HEK293T (cell line): ENCODE results near the gene RNF224.

ENCODE experiments used
- CTCF ChIA-PET: fragments of 350-600 bp; formaldehyde crosslinking; extraction: SDS; loops from one replicate; lab custom pipeline; 2021; ENCODE audit warnings: antibody characterized with exemption, inconsistent platforms; lab: Yijun Ruan, JAX
- POLR2A ChIA-PET: fragments of 350-600 bp; formaldehyde crosslinking; extraction: SDS; loops from one replicate; lab custom pipeline; 2020; ENCODE audit warnings: antibody characterized with exemption, inconsistent platforms; lab: Yijun Ruan, JAX
- DNase-seq: peaks from one replicate; pipeline ENCODE4 v3.0.0; 2012; ENCODE audit warnings: mixed read lengths; ENCODE audit errors: extremely low spot score
- ARNT ChIP-seq: fragments of 450-650 bp; IDR thresholded peaks from 2 replicates; pipeline ENCODE4 v1.6.1; 2017; ENCODE audit warnings: mild to moderate bottlenecking
- BHLHE40 ChIP-seq: fragments of 450-650 bp; IDR thresholded peaks from 2 replicates; pipeline ENCODE4 v1.6.1; 2016; ENCODE audit warnings: mild to moderate bottlenecking, moderate library complexity, borderline replicate concordance
- CTBP1 ChIP-seq: fragments of 450-650 bp; IDR thresholded peaks from 2 replicates; pipeline ENCODE4 v1.6.1; 2016; ENCODE audit warnings: borderline replicate concordance
- ELF4 ChIP-seq: fragments of 450-650 bp; IDR thresholded peaks from 2 replicates; pipeline ENCODE4 v1.6.1; 2017; ENCODE audit warnings: antibody characterized with exemption
- FOXA1 ChIP-seq: fragments of 450-650 bp; IDR thresholded peaks from 2 replicates; pipeline ENCODE4 v1.6.1; 2016; ENCODE audit warnings: mild to moderate bottlenecking
- FOXK2 ChIP-seq: fragments of 450-650 bp; IDR thresholded peaks from 2 replicates; pipeline ENCODE4 v1.6.1; 2016; ENCODE audit warnings: mild to moderate bottlenecking
- FOXM1 ChIP-seq: fragments of 450-650 bp; IDR thresholded peaks from 2 replicates; pipeline ENCODE4 v1.6.1; 2017; ENCODE audit warnings: mild to moderate bottlenecking, borderline replicate concordance
- HDGF ChIP-seq: fragments of 450-650 bp; IDR thresholded peaks from 2 replicates; pipeline ENCODE4 v1.6.1; 2017; ENCODE audit warnings: antibody characterized with exemption, borderline replicate concordance
- L3MBTL2 ChIP-seq: fragments of 450-650 bp; conservative IDR thresholded peaks from 2 replicates; pipeline ENCODE4 v1.6.1; 2016; ENCODE audit warnings: mild to moderate bottlenecking
- LEF1 ChIP-seq: fragments of 450-650 bp; IDR thresholded peaks from 2 replicates; pipeline ENCODE4 v1.6.1; 2017; ENCODE audit warnings: mild to moderate bottlenecking, borderline replicate concordance
- NFRKB ChIP-seq: fragments of 450-650 bp; IDR thresholded peaks from 2 replicates; pipeline ENCODE4 v1.6.1; 2016; ENCODE audit warnings: mild to moderate bottlenecking, moderate library complexity
- SP1 ChIP-seq: fragments of 450-650 bp; IDR thresholded peaks from 2 replicates; pipeline ENCODE4 v1.6.1; 2017
- SUZ12 ChIP-seq: fragments of 450-650 bp; IDR thresholded peaks from 2 replicates; pipeline ENCODE4 v1.6.1; 2016; ENCODE audit warnings: mild to moderate bottlenecking
- TARDBP ChIP-seq: fragments of 450-650 bp; IDR thresholded peaks from 2 replicates; pipeline ENCODE4 v1.6.1; 2016
- ZNF384 ChIP-seq: fragments of 450-650 bp; IDR thresholded peaks from 2 replicates; pipeline ENCODE4 v1.6.1; 2016
- TF ChIP-seq, protein P1 (sequence below): fragments of 450-650 bp; IDR thresholded peaks from 2 replicates; pipeline ENCODE4 v1.6.1; 2016

The RNF224 gene

DNA sequence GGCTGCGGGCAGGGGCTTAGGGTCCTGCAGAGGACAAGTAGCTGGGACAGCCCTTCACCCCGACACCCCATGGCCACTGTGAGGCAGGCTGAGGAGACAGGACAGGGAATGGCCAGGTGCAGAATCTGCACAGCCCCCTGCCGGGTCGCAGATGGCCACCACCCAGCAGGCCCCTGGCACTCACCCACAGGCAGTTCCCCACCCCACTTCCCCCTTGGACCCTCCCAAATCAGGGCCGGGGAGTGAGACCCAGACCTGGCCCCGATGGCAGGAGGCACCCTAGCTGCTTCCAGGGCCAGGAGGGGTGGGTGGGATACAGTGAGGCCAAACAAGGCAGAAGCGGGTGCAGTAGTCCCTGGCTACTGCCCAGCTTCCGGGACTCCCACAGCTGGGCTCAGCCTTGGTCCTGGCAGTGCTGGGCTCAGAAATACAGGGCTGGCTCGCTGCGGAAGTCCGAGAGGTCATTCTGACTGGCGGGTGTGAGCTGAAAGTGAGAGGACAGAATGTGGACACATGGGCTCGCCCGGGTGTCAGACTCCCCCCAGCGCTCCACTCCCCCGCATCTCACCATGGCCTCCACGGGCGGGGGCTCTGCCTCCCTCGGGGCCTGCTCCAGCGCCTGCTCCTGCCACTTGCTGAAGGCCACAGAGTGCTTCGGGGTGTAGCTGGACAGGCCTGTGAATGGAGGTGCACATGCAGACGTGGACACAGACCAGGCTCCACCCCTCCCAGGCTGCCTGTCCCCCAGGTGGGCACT lies 35.4 kb upstream of the RNF224 start:
- no peak for TF ChIP-seq CTBP1
- no peak for TF ChIP-seq L3MBTL2
- no peak for TF ChIP-seq SP1
- no peak for TF ChIP-seq FOXA1
- no peak for TF ChIP-seq FOXM1
- no peak for TF ChIP-seq BHLHE40
- TF ChIP-seq HDGF: no peak
- no peak for TF ChIP-seq SUZ12
- TF ChIP-seq ARNT: no peak
- TF ChIP-seq ZNF384: no peak
- TF ChIP-seq TARDBP: no peak
- no peak for DNase-seq
- ChIA-PET CTCF (interaction anchor here (0.6 kb wide), 1 partner anchor 689 kb away, joined by 3 read pairs; no protein-coding TSS in a partner anchor), POLR2A (interaction anchor here (1.3 to 2.0 kb wide), 5 partner anchors 9 to 105 kb away, joined by 3 to 6 read pairs (median 5); partner anchors contain the start of genes MAN1B1, NDOR1, TMEM203 and TPRN)

DNA sequence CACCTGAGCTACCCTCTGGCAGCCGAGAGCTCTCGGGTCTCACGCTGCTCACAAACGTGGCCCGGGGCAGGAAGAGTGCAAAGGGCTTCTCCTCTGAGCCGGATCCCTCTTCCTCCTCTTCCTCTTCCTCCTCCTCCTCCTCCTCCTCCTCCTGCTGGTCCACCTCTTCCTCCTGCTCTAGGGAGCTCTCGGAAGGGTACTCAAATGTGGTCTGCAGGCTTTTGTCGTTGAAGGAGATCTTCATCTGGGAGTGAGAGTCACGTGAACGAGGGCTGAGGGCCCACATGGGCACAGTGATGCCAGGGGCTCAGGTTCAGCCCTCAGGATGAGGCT lies 34.9 kb upstream of the RNF224 start:
- CTCF ChIA-PET: interaction anchor here (0.6 kb wide), 1 partner anchor 688 kb away, joined by 3 read pairs; no protein-coding TSS in a partner anchor
- POLR2A ChIA-PET: interaction anchor here (1.5 to 1.7 kb wide), 3 partner anchors 13 to 106 kb away, joined by 4 to 6 read pairs (median 5); partner anchors contain the start of genes MAN1B1, NDOR1 and TMEM203
- TF ChIP-seq SUZ12: no peak
- TF ChIP-seq L3MBTL2: no peak
- no peak for TF ChIP-seq LEF1
- no peak for DNase-seq

DNA sequence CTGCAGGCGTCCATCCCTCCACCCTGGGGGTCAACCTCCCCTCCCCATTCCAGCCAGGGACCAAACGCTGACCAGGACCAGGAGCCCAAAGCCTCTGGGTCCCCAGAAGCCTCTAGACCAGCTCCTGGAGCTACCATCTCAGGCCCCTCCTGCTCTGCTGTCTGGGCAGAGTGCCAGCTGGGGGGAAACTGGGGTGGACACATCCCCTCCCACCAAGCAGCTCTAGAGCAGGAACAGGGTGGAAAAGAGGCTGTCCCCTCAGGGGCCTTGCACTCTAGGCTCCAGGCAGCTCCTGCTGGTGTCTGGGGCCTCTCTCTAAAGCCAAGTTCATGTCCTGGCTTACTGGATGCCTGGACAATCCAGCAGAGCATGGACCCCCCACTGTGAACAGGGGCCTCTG lies 34.4 kb upstream of the RNF224 start:
- CTCF ChIA-PET: no interaction called here
- no peak for DNase-seq
- POLR2A ChIA-PET: interaction anchor here (1.5 to 1.7 kb wide), 2 partner anchors 63 to 106 kb away, joined by 4 to 5 read pairs; partner anchors contain the start of gene MAN1B1
- no peak for TF ChIP-seq NFRKB
- no peak for TF ChIP-seq ZNF384
- TF ChIP-seq SUZ12: no peak
- TF ChIP-seq FOXA1: no peak
- no peak for TF ChIP-seq HDGF

DNA sequence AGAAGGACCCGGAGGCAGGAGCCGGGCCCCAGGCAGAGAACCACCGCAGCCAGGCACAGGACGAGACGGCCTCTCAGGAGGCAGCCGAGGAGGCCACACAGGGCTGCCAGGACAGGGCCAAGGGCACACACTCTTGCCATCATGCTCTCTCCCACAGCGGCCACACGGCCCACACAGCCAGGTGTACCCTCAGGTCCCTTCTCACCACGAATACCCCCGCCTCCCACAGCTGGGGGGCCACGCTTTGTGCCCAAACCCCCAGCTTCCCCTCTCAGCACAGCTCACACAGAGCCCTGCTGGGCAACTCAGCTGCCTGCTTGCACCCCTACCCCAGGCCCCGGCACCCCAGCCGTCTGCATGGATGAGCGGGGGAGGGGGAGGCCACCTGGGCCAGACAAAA lies 33.5 kb upstream of the RNF224 start:
- CTCF ChIA-PET: no interaction called here
- POLR2A ChIA-PET: interaction anchor here (1.6 to 1.7 kb wide), 2 partner anchors 44 to 64 kb away, joined by 3 to 5 read pairs; no protein-coding TSS in a partner anchor
- TF ChIP-seq SUZ12 (no peak), BHLHE40 (no peak), ARNT (no peak), LEF1 (no peak), HDGF (no peak), L3MBTL2 (no peak), CTBP1 (no peak)
- TF ChIP-seq, protein P1, sequence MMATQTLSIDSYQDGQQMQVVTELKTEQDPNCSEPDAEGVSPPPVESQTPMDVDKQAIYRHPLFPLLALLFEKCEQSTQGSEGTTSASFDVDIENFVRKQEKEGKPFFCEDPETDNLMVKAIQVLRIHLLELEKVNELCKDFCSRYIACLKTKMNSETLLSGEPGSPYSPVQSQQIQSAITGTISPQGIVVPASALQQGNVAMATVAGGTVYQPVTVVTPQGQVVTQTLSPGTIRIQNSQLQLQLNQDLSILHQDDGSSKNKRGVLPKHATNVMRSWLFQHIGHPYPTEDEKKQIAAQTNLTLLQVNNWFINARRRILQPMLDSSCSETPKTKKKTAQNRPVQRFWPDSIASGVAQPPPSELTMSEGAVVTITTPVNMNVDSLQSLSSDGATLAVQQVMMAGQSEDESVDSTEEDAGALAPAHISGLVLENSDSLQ: no peak
- DNase-seq: no peak

DNA sequence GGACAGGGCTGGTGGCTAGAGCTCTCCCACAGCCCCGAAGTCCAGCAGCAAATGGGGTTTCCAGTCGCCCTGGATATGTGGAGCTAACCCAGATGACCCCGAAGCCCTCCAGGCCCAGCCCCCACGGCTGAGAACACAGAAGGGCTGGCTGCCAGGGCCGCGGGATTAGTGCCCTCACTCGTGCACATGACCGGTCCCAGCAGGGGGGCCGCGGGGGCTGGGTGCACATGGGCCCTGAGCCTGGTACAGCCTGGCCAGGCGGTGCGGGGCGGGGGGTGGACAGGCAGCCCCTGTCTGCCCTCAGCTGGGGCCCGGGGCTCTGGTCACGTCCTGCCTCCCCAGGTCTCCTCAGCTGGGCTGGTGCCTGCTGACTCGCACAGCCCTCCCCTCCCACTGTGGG lies 32.9 kb upstream of the RNF224 start:
- no peak for DNase-seq

DNA sequence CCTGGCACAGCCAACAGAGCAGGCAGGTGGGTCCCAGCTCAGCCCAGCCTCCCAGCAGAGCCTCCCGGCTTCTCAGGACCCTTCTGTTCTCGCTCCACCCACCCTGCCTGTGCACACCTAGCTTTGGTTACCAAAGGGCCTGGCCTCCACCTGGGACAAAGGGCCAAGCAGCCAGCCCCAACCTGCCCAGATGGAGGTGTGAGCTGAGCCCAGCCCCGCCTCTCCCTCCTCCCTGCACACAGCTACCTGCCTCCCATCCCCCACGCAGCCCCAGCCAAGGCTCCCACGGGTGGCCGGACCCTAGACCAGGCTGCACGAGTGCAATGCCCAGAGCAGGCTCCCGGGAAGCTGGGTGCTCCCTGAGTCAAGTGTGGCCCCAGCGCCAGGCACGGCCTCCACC lies 32.4 kb upstream of the RNF224 start:
- TF ChIP-seq ZNF384 (no peak), TARDBP (no peak), HDGF (no peak), NFRKB (no peak), LEF1 (no peak), ARNT (no peak)
- ChIA-PET POLR2A (interaction anchor here (0.9 to 1.6 kb wide), 6 partner anchors 10 to 65 kb away, joined by 3 to 9 read pairs (median 4); partner anchors contain the start of gene TUBB4B), CTCF (no interaction called here)
- no peak for DNase-seq

More for the DNA sequence above, 32.9 kb upstream of the RNF224 start:
- TF ChIP-seq SP1 (no peak), HDGF (no peak)
- ChIA-PET POLR2A (interaction anchor here (0.9 to 1.6 kb wide), 5 partner anchors 21 to 65 kb away, joined by 3 to 9 read pairs (median 4); partner anchors contain the start of gene TUBB4B), CTCF (no interaction called here)

DNA sequence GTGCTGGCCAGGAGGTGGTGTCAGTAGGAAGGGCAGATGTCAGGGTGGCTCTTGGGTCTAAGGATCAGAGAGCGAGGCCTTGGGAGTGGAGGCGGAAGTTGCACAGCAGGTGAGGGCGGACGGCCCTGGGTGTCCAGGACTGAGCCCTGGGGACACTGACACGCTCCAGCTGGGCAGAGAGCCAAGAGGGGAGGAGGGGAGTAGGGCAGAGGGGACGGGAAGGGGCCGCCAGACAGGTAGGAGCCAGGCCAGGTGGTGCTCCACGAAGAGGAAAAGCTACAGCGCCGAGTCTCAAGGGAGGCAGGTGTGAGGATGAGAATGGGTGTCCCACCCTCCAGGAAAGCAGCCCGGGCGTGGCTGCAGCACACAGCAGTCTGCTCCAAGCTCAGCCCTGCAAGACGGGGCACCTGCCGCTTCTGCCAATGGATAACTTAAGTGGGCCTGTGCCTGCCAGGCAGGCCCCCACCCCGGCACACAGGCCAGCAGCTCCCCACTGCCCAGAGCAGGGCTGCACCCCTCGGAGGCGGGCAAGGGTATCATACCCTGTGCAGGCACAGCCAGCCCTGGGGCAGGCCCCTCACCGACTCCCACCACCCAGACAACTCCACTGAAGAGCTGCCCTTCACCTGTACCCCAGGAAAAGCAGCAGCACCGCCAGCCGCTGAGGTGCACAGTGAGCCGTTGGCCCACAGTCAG lies 31.6 kb upstream of the RNF224 start:
- ChIA-PET POLR2A (interaction anchor here (1.0 to 1.4 kb wide), 3 partner anchors 9 to 45 kb away, joined by 3 to 9 read pairs (median 4); partner anchors contain the start of gene TUBB4B), CTCF (no interaction called here)
- DNase-seq: no peak
- TF ChIP-seq NFRKB (no peak), SP1 (no peak), ELF4 (no peak), ZNF384 (no peak), FOXA1 (no peak), HDGF (no peak), TARDBP (no peak), FOXK2 (no peak), ARNT (no peak), L3MBTL2 (no peak), LEF1 (no peak), SUZ12 (no peak), CTBP1 (no peak), FOXM1 (no peak), BHLHE40 (no peak)
- TF ChIP-seq, protein P1: no peak
